IPS DF 6.9 (cell line): Measurements from ENCODE around the gene ST6GAL2.

Source experiments
- DNase-seq: peaks from one replicate; pipeline ENCODE4 v3.0.0-alpha.2; 2013; ENCODE audit warnings: low read depth, low spot score
- H3K27ac ChIP-seq: one replicate; pipeline ENCODE4 v1.5.1; 2013; ENCODE audit warnings: low read length, control low read depth
- H3K27me3 ChIP-seq: 2 replicates; pipeline ENCODE4 v1.6.1; 2013; ENCODE audit warnings: mild to moderate bottlenecking, low read length; ENCODE audit not compliant: control insufficient read depth, insufficient read depth
- H3K36me3 ChIP-seq: 2 replicates; pipeline ENCODE4 v1.6.1; 2013; ENCODE audit warnings: low read length; ENCODE audit not compliant: control insufficient read depth, insufficient read depth
- H3K4me1 ChIP-seq: 2 replicates; pipeline ENCODE4 v1.6.1; 2013; ENCODE audit warnings: low read length; ENCODE audit not compliant: control insufficient read depth, insufficient read depth
- H3K4me3 ChIP-seq: 2 replicates; pipeline ENCODE4 v1.5.1; 2013; ENCODE audit warnings: mild to moderate bottlenecking, low read length
- H3K9me3 ChIP-seq: 2 replicates; pipeline ENCODE4 v1.6.1; 2013; ENCODE audit warnings: low read length, inconsistent platforms; ENCODE audit not compliant: control insufficient read depth, insufficient read depth
- WGBS: extraction: QIAGEN DNeasy Blood & Tissue Kit; methylation state at CpG from one replicate; pipeline ENCODE4 v1.1.7; 2013; ENCODE audit warnings: mixed read lengths, missing lambda C conversion rate; ENCODE audit not compliant: insufficient read length, insufficient coverage; 5-methylcytosine and 5-hydroxymethylcytosine counted together

Gene ST6GAL2

DNA sequence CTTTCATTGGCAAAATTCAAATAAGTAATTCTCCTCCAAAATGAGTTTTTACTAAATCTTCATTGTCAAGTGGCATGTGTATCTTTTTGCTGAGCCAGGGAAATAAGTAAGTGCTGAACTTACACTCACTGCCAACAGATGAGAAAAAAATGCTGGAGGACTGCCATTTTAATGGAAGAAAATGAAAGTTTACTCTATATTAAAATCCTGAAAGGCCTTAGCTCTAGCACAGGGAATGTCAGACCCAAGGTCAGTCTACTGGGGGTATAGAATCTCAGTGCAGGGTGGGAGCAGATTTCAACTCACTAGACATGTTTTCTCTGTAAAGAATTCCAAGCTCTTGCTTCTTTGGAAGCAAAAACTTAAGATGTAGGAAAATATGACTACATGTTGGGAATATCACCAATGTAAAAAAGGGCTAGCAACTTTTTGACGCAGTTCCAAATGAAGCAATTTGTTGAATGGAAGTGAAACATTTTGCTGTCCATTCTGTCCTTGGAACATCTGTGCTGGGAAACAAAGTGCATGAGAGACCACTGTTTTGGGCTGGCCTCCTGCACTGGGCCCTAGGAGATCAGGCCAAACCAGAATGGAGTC is 127.0 kb downstream of the ST6GAL2 start:
- Histone ChIP-seq H3K4me1 (peaks cover 2% of the 10 kb centered on the region; the same call in 1 of the 2 replicates), H3K4me3 (no peak overlapping the region), H3K27ac (no peak overlapping the region), H3K36me3 (no peaks in the 10 kb centered on the region), H3K27me3 (no peaks in the 10 kb centered on the region), H3K9me3 (no peaks in the 10 kb centered on the region)
- WGBS: no CpG with 5 or more reads among the region's 1 CpG
- DNase-seq: no peak
